Amniotic epithelial cell (primary cell): Measurements from ENCODE around the gene MAGEA12.
"Not testable (repeated sequence)": the region's sequence is repeated elsewhere in the genome, so short reads cannot be mapped to it uniquely, and the experiment has no call there.

Experiments used
- DNase-seq: peaks from one replicate; pipeline ENCODE4 v3.0.0-alpha.2; 2010; ENCODE audit warnings: low read depth

The MAGEA12 gene

GRCh38 chrX:152761582-152761981 lies 28.0 kb downstream of the MAGEA12 start:
- not testable (repeated sequence) for DNase-seq

- DNase-seq = not testable (repeated sequence)
Measured at GRCh38 chrX:152766562-152766961, 33.0 kb downstream of the MAGEA12 start.

DNA sequence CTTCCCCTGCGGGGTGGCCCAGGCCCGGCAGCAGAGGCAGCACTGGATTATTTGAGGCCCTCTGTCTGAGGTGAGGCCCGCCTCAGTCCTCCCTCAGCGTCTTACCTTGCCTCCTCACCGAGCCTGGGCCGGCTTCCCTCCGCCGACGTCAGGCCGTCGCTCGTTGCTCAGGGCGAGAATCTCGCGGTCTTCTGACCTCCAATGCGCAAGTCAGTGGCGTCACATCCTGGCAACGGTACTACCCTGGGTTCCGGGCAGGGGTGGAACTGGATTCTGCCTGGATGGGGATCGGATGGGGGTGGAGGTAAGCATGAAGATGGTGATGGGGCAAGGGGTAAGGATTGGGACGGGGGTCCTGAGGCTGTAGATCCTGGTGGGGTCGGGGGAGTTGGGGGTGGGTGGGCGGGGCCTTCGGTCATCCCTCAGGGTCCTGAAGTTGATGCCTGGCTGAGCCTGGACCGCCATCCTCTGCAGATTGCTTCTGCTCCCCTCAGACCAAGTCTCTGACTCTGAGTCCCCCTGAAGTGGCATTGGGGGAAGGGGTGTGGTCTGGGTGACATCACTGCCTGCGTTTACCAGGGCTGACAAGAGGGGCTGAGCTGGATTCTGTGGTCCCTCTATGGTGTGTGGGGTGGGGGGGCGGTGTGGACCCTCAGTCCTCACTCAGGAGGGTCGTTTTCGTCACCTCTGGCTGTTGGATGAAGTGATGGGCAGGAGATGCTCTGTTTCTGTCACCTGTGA lies 36.2 kb downstream of the MAGEA12 start, which contains the start of gene MAGEA6:
MAGEA6 (minus strand) TSS at position 141 of the 741 bp plus-strand sequence. CDS start 2,039 bp downstream, outside the sequence.
- DNase-seq = not testable (repeated sequence)

DNA sequence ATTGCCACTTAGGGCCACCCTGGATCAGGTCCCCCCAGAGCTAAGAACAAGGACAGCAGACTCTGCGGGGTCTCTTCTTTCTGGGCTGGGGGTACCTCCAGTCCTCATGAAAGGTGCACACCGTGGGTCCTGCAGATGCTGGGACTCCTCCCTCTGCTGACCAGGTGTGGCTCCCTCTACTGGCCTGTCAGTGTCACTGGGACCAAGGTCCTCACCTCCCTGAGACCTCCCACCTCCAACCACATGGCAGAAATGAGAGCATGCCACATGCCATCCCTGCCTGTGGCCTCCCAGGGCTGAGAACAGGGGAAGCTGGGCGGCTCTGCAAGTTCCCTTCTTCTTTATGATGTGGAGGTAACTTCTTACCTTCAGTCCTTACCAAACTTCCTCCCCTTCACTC lies 53.5 kb downstream of the MAGEA12 start:
- DNase-seq = not testable (repeated sequence)
